ENCODE measurements around the gene PRRC2B.

- no peak for TF ChIP-seq CTCF (IDR thresholded peaks at IDR 0.05; ENCODE audit: low read length)
- TF ChIP-seq EZH2 (optimal IDR thresholded peaks at IDR 0.05; ENCODE audit: low read depth, low read length) = no peak
- no peak for TF ChIP-seq EZH2phosphoT487 (IDR thresholded peaks at IDR 0.05; ENCODE audit: low read length)
Observed at GRCh38 chr9:131459056-131459455, 65.2 kb downstream of the PRRC2B start.
